HepG2 (cell line): ENCODE results near the gene SYNGR2. TPM values are rescaled to one million over a fixed set of nuclear protein-coding genes. Genes with fewer than 3 reads are reported as not detected.
A peak's percentile ranks its signal among the peaks of the same experiment; 100 is the strongest.

ENCODE experiments used
- ARID5B ChIP-seq: IDR thresholded peaks from 2 replicates; pipeline ENCODE4 v1.4.0; 2020; ENCODE audit warnings: mild to moderate bottlenecking, missing genetic modification reagents
- GPBP1L1 ChIP-seq: sonication (generic); formaldehyde crosslinking; IDR thresholded peaks from 2 replicates; pipeline ENCODE4 v1.5.0; 2020; ENCODE audit warnings: mild to moderate bottlenecking, missing genetic modification reagents
- KLF9 ChIP-seq: IDR thresholded peaks from 2 replicates; pipeline ENCODE4 v1.6.1; 2016; ENCODE audit warnings: low read depth
- NFE2L2 ChIP-seq: fragments of 150-350 bp; IDR thresholded peaks from 2 replicates; pipeline ENCODE4 v1.6.1; 2014; ENCODE audit warnings: low read length
- RARG ChIP-seq: sonication (generic); formaldehyde crosslinking; IDR thresholded peaks from 2 replicates; pipeline ENCODE4 v1.4.0; 2020; ENCODE audit warnings: low read depth, mild to moderate bottlenecking, missing genetic modification reagents
- SP5 ChIP-seq: IDR thresholded peaks from 2 replicates; pipeline ENCODE4 v1.6.1; 2016; ENCODE audit warnings: low read depth, borderline replicate concordance
- ZBTB25 ChIP-seq: IDR thresholded peaks from 2 replicates; pipeline ENCODE4 v1.6.1; 2018; ENCODE audit warnings: missing genetic modification reagents
- ZNF235 ChIP-seq: sonication (generic); formaldehyde crosslinking; IDR thresholded peaks from 2 replicates; pipeline ENCODE4 v1.8.1; 2023; ENCODE audit warnings: mild to moderate bottlenecking, missing genetic modification reagents, borderline replicate concordance
- ZNF281 ChIP-seq: sonication (generic); formaldehyde crosslinking; IDR thresholded peaks from 2 replicates; pipeline ENCODE4 v1.4.0; 2020; ENCODE audit warnings: missing genetic modification reagents, borderline replicate concordance
- polyA plus RNA-seq, 8 experiments: library from polyadenylated mRNA; depleted of rRNA in 3 of 8; stranded (reverse) in 7 of 8; unstranded in 1 of 8; fragments of >200 nt; fragmentation: Illumina TruSeq in 4 of 8; extraction: Trizol in 4 of 8; gene quantifications; 2 replicates each; pipeline versions ENCODE4 v1.2.1 to v1.2.3, GENCODE V29; 2011 to 2016; ENCODE audit warnings: low read depth in 4 of 8, missing spikeins in 1 of 8, mixed read lengths in 1 of 8; ENCODE audit not compliant: insufficient read depth in 1 of 8
- total RNA-seq, 5 experiments: library from RNA; depleted of rRNA; stranded (reverse); fragments of >200 nt; fragmentation: Illumina TruSeq; extraction: Trizol; gene quantifications; 2 replicates each; pipeline ENCODE4 v1.2.3, GENCODE V29; 2016; ENCODE audit warnings: low read depth in 1 of 5
- TF ChIP-seq, protein P1 (sequence below): sonication (generic); formaldehyde crosslinking; IDR thresholded peaks from 2 replicates; pipeline ENCODE4 v1.5.1; 2020; ENCODE audit warnings: mild to moderate bottlenecking, missing genetic modification reagents, borderline replicate concordance
- TF ChIP-seq, protein P2 (sequence below): sonication (generic); formaldehyde crosslinking; IDR thresholded peaks from 2 replicates; pipeline ENCODE4 v1.4.0; 2020; ENCODE audit warnings: mild to moderate bottlenecking, missing genetic modification reagents
- TF ChIP-seq, protein P3 (sequence below): sonication (generic); formaldehyde crosslinking; IDR thresholded peaks from 2 replicates; pipeline ENCODE4 v1.4.0; 2020; ENCODE audit warnings: low read depth, mild to moderate bottlenecking, missing genetic modification reagents

Gene SYNGR2
- total and polyA plus RNA-seq, 2 of the 13 experiments (the other 11 are each of a cell fraction or from before 2014, with no cell fraction given) = 46.7 to 170 TPM

- TF ChIP-seq ZBTB25 (CRISPR knock-in tag) = peak; percentile 30; the same call in 1 of the 2 replicates
- no peak for TF ChIP-seq GPBP1L1 (CRISPR knock-in tag)
- TF ChIP-seq ARID5B = peak; percentile 34; the same call in 1 of the 2 replicates
- no peak for TF ChIP-seq NFE2L2
- no peak for TF ChIP-seq ZNF281 (CRISPR knock-in tag)
- TF ChIP-seq, protein P1, sequence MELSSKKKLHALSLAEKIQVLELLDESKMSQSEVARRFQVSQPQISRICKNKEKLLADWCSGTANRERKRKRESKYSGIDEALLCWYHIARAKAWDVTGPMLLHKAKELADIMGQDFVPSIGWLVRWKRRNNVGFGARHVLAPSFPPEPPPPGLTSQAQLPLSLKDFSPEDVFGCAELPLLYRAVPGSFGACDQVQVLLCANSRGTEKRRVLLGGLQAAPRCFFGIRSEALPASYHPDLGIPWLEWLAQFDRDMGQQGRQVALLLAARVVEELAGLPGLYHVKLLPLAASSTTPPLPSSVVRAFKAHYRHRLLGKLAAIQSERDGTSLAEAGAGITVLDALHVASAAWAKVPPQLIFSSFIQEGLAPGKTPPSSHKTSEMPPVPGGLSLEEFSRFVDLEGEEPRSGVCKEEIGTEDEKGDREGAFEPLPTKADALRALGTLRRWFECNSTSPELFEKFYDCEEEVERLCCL (CRISPR knock-in tag) = no peak; the same call in 1 of the 2 replicates
- TF ChIP-seq ZNF235 = no peak; the same call in 1 of the 2 replicates
- TF ChIP-seq, protein P2, sequence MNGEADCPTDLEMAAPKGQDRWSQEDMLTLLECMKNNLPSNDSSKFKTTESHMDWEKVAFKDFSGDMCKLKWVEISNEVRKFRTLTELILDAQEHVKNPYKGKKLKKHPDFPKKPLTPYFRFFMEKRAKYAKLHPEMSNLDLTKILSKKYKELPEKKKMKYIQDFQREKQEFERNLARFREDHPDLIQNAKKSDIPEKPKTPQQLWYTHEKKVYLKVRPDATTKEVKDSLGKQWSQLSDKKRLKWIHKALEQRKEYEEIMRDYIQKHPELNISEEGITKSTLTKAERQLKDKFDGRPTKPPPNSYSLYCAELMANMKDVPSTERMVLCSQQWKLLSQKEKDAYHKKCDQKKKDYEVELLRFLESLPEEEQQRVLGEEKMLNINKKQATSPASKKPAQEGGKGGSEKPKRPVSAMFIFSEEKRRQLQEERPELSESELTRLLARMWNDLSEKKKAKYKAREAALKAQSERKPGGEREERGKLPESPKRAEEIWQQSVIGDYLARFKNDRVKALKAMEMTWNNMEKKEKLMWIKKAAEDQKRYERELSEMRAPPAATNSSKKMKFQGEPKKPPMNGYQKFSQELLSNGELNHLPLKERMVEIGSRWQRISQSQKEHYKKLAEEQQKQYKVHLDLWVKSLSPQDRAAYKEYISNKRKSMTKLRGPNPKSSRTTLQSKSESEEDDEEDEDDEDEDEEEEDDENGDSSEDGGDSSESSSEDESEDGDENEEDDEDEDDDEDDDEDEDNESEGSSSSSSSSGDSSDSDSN = peak; percentile 25; the same call in 1 of the 2 replicates
- TF ChIP-seq KLF9 (CRISPR knock-in tag) = no peak
- TF ChIP-seq, protein P3, sequence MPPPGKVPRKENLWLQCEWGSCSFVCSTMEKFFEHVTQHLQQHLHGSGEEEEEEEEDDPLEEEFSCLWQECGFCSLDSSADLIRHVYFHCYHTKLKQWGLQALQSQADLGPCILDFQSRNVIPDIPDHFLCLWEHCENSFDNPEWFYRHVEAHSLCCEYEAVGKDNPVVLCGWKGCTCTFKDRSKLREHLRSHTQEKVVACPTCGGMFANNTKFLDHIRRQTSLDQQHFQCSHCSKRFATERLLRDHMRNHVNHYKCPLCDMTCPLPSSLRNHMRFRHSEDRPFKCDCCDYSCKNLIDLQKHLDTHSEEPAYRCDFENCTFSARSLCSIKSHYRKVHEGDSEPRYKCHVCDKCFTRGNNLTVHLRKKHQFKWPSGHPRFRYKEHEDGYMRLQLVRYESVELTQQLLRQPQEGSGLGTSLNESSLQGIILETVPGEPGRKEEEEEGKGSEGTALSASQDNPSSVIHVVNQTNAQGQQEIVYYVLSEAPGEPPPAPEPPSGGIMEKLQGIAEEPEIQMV = no peak; the same call in 1 of the 2 replicates
- no peak for TF ChIP-seq RARG
- peak; percentile 91 for TF ChIP-seq SP5
These were observed 39.6 kb upstream of the SYNGR2 start, which contains the start of gene TMC6 (continued) for GRCh38 chr17:78128551-78129350.
